Psoas muscle (tissue), 8 donors: Measurements from ENCODE around the gene LYPD6. TPM values are rescaled to one million over a fixed set of nuclear protein-coding genes. Genes with fewer than 3 reads are reported as not detected.

Source experiments
- ATAC-seq, 4 donors: fragments of 200-7000 bp; cut with Tn5 transposase; one replicate each; pipeline ENCODE4 v1.9.1; 2020; ENCODE audit warnings: moderate library complexity in 3 of 4, mild to moderate bottlenecking in 2 of 4
- DNase-seq, 2 donors: peaks; one replicate each; pipeline ENCODE4 v3.0.0-alpha.2; 2020
- H3K27ac ChIP-seq: fragments of 200-600 bp; one replicate; pipeline ENCODE4 v1.8.0; 2022
- H3K27me3 ChIP-seq, 3 donors: fragments of 200-600 bp in 1 of 3; one replicate each; pipeline versions ENCODE4 v1.6.1 to v1.8.0; 2013 to 2022; ENCODE audit warnings: low read length in 2 of 3, mild to moderate bottlenecking in 2 of 3, moderate library complexity in 1 of 3; ENCODE audit not compliant: insufficient read depth in 3 of 3
- H3K36me3 ChIP-seq, 2 donors: fragments of 200-600 bp in 1 of 2; one replicate each; pipeline versions ENCODE4 v1.6.1 to v1.8.0; 2013 to 2022; ENCODE audit warnings: low read depth in 1 of 2, mild to moderate bottlenecking in 1 of 2, moderate library complexity in 1 of 2; ENCODE audit not compliant: insufficient read depth in 1 of 2
- H3K4me1 ChIP-seq: fragments of 200-600 bp; one replicate; pipeline ENCODE4 v1.8.0; 2022
- H3K4me3 ChIP-seq: fragments of 200-600 bp; one replicate; pipeline ENCODE4 v1.8.0; 2022; ENCODE audit warnings: mild to moderate bottlenecking
- H3K9me3 ChIP-seq: fragments of 200-600 bp; one replicate; pipeline ENCODE4 v1.8.0; 2022
- CTCF ChIP-seq: fragments of 200-600 bp; IDR thresholded peaks from one replicate; pipeline ENCODE4 v1.8.0; 2022; ENCODE audit warnings: antibody characterized with exemption
- WGBS, 3 donors: extraction: QIAGEN DNeasy Blood & Tissue Kit; methylation state at CpG; one replicate each; pipeline versions ENCODE4 v1.1.6 to v1.1.7; 2013; 5-methylcytosine and 5-hydroxymethylcytosine counted together
- intact Hi-C, 2 donors: fragments of 100-400 bp; cut with DNase I; formaldehyde crosslinking; loops; one replicate each; pipeline versions ENCODE4 v1.11.0 to v1.14.2; 2022
- polyA plus RNA-seq, 3 donors: library from polyadenylated mRNA; stranded (reverse); fragments of 200-250 nt; gene quantifications; one replicate each; pipeline ENCODE4 v1.2.3, GENCODE V29; 2013
- total RNA-seq, 4 donors: library from RNA; stranded (reverse); fragmentation: NEBNext Ultra II Directional in 2 of 4; extraction: Animal tissue kit (Norgen Biotek cat#: 25700) in 2 of 4; gene quantifications; one replicate each; pipeline versions ENCODE4 v1.2.1 to v1.2.4, GENCODE V29; 2021 to 2023
- donor health status: healthy with polysubstance abuse.
- donor health status: DM: no; HTN: no; CAD: no; lungs with moderate emphysema.
- donor health status: Bipolar disorder and iron deficiency.
- donor health status: healthy.
- donor health status: DM: yes; HTN: yes; CAD: no.
- donor health status: DM: no; HTN: no; CAD: no.
- donor health status: DM: no; HTN: no; CAD: no.
- donor health status: DM: yes; HTN: yes; CAD: no.

Gene LYPD6
- total and polyA plus RNA-seq, 7 donors, result 0.04 to 0.11 (median 0.05) TPM; not detected in 2

- 91 to 94% (median 92%) methylated on average over 4 of the region's 4 CpGs for WGBS, 3 donors
- no peak for TF ChIP-seq CTCF
- no peaks in the 10 kb centered on the region for H3K36me3 ChIP-seq
- no peak for DNase-seq
- no peaks in the 10 kb centered on the region for H3K4me1 ChIP-seq
- intact Hi-C loops, result no loop called here
- no peak for ATAC-seq
- H3K27me3 ChIP-seq, result no peaks in the 10 kb centered on the region
- H3K9me3 ChIP-seq, result no peaks in the 10 kb centered on the region
- no peak overlapping the region for H3K4me3 ChIP-seq
- H3K27ac ChIP-seq, result no peak overlapping the region
These were observed 93.2 kb downstream of the LYPD6 start for GRCh38 chr2:149423630-149424029.

- no peaks in the 10 kb centered on the region for H3K9me3 ChIP-seq
- H3K4me1 ChIP-seq, result no peaks in the 10 kb centered on the region
- DNase-seq (no peak), ATAC-seq (no peak)
- H3K27me3 ChIP-seq, result no peaks in the 10 kb centered on the region
- no peak overlapping the region for H3K27ac ChIP-seq
- no peaks in the 10 kb centered on the region for H3K36me3 ChIP-seq
- TF ChIP-seq CTCF, result no peak
- H3K4me3 ChIP-seq, result no peak overlapping the region
- intact Hi-C loops, result no loop called here
- WGBS, 3 donors, result 92 to 96% (median 95%) methylated on average over 3 of the region's 3 CpGs
These were observed 97.0 kb downstream of the LYPD6 start for GRCh38 chr2:149427387-149427786.

- intact Hi-C loops, result no loop called here
- no peak for TF ChIP-seq CTCF
- 91 to 98% (median 97%) methylated on average over 2 of the region's 2 CpGs for WGBS, 3 donors
These were observed 98.4 kb downstream of the LYPD6 start for GRCh38 chr2:149428783-149429182.

GRCh38 chr2:149430743-149431736 is 100.7 kb downstream of the LYPD6 start:
- no peaks in the 10 kb centered on the region for H3K4me1 ChIP-seq
- H3K27ac ChIP-seq, result no peak overlapping the region
- ATAC-seq, result no peak
- H3K36me3 ChIP-seq, result no peaks in the 10 kb centered on the region
- intact Hi-C loops, result no loop called here
- TF ChIP-seq CTCF, result no peak
- 46 to 51% (median 47%) methylated on average over 6 of the region's 6 CpGs for WGBS, 3 donors
- no peaks in the 10 kb centered on the region for H3K27me3 ChIP-seq
- no peak overlapping the region for H3K4me3 ChIP-seq
- H3K9me3 ChIP-seq, result no peaks in the 10 kb centered on the region
- no peak for DNase-seq

More at GRCh38 chr2:149428783-149429182, 98.4 kb downstream of the LYPD6 start:
- Histone ChIP-seq H3K27ac (no peak overlapping the region), H3K4me3 (no peak overlapping the region), H3K9me3 (no peaks in the 10 kb centered on the region), H3K27me3 (no peaks in the 10 kb centered on the region), H3K36me3 (no peaks in the 10 kb centered on the region), H3K4me1 (no peaks in the 10 kb centered on the region)
- ATAC-seq (no peak), DNase-seq (no peak)
